Left ventricle myocardium inferior (tissue), 1 donor: ENCODE measurements around the gene LDLRAD4. TPM values are rescaled to one million over a fixed set of nuclear protein-coding genes. Genes with fewer than 3 reads are reported as not detected.
A peak's percentile ranks its signal among the peaks of the same experiment; 100 is the strongest.

Experiments used
- DNase-seq: peaks from one replicate; pipeline ENCODE4 v3.0.0-alpha.2; 2020
- H3K27ac ChIP-seq: fragments of 200-600 bp; replicated peaks from 2 replicates; pipeline ENCODE4 v1.8.0; 2021
- H3K27me3 ChIP-seq: fragments of 200-600 bp; 2 replicates; pipeline ENCODE4 v1.8.0; 2021; ENCODE audit warnings: low read depth
- H3K36me3 ChIP-seq: fragments of 200-600 bp; 2 replicates; pipeline ENCODE4 v1.8.0; 2021
- H3K4me1 ChIP-seq: fragments of 200-600 bp; 2 replicates; pipeline ENCODE4 v1.8.0; 2021
- H3K4me3 ChIP-seq: fragments of 200-600 bp; 2 replicates; pipeline ENCODE4 v1.8.0; 2021; ENCODE audit warnings: mild to moderate bottlenecking, moderate library complexity
- H3K9me3 ChIP-seq: fragments of 200-600 bp; replicated peaks from 2 replicates; pipeline ENCODE4 v1.8.0; 2021
- CTCF ChIP-seq: fragments of 200-600 bp; IDR thresholded peaks from 2 replicates; pipeline ENCODE4 v1.8.0; 2021; ENCODE audit warnings: antibody characterized with exemption, mild to moderate bottlenecking, borderline replicate concordance
- intact Hi-C: fragments of 100-400 bp; cut with micrococcal nuclease; formaldehyde crosslinking; loops from one replicate; pipeline ENCODE4 v1.11.0; 2022
- total RNA-seq: library from RNA; stranded (reverse); fragmentation: NEBNext Ultra II Directional; extraction: Animal tissue kit (Norgen Biotek cat#: 25700); gene quantifications from one replicate; pipeline ENCODE4 v1.2.1, GENCODE V29; 2021
- donor health status: DM: no; HTN: yes; CAD: no; lungs with severe emphysema.

Gene LDLRAD4
- total RNA-seq, 1 donor from 2014 or later: 43.3 TPM

GRCh38 chr18:13613099-13613498 is 394.5 kb downstream of the LDLRAD4 start:
- no peaks in the 10 kb centered on the region for H3K9me3 ChIP-seq
- intact Hi-C loops: no loop called here
- TF ChIP-seq CTCF: no peak
- no peak overlapping the region for H3K4me3 ChIP-seq
- DNase-seq: no peak
- H3K4me1 ChIP-seq: peaks cover 72% of the 10 kb centered on the region
- peak overlapping the region; percentile 90 for H3K27ac ChIP-seq
- H3K36me3 ChIP-seq: no peaks in the 10 kb centered on the region
- no peaks in the 10 kb centered on the region for H3K27me3 ChIP-seq

GRCh38 chr18:13613591-13614501 is 395.3 kb downstream of the LDLRAD4 start:
- H3K27ac ChIP-seq: peak overlapping the region; percentile 88
- no peak for TF ChIP-seq CTCF
- no peaks in the 10 kb centered on the region for H3K27me3 ChIP-seq
- H3K36me3 ChIP-seq: no peaks in the 10 kb centered on the region
- no peak for DNase-seq
- peak overlapping the region; percentile 5 for H3K4me3 ChIP-seq
- intact Hi-C loops: no loop called here
- H3K9me3 ChIP-seq: no peaks in the 10 kb centered on the region
- H3K4me1 ChIP-seq: peaks cover 80% of the 10 kb centered on the region

- TF ChIP-seq CTCF: no peak
- Histone ChIP-seq H3K4me3 (peak overlapping the region; percentile 5), H3K36me3 (no peaks in the 10 kb centered on the region), H3K27ac (peak overlapping the region; percentile 88), H3K4me1 (peaks cover 81% of the 10 kb centered on the region), H3K27me3 (no peaks in the 10 kb centered on the region), H3K9me3 (no peaks in the 10 kb centered on the region)
- intact Hi-C loops: no loop called here
- DNase-seq: no peak
These were observed 396.2 kb downstream of the LDLRAD4 start for GRCh38 chr18:13614641-13615288.

- intact Hi-C loops: no loop called here
- Histone ChIP-seq H3K4me3 (peak overlapping the region; percentile 5), H3K36me3 (no peaks in the 10 kb centered on the region), H3K4me1 (peaks cover 74% of the 10 kb centered on the region), H3K27ac (peak overlapping the region; percentile 88), H3K9me3 (no peaks in the 10 kb centered on the region), H3K27me3 (no peaks in the 10 kb centered on the region)
- TF ChIP-seq CTCF: no peak
- DNase-seq: no peak
These were observed 396.9 kb downstream of the LDLRAD4 start for GRCh38 chr18:13615432-13615861.

DNA sequence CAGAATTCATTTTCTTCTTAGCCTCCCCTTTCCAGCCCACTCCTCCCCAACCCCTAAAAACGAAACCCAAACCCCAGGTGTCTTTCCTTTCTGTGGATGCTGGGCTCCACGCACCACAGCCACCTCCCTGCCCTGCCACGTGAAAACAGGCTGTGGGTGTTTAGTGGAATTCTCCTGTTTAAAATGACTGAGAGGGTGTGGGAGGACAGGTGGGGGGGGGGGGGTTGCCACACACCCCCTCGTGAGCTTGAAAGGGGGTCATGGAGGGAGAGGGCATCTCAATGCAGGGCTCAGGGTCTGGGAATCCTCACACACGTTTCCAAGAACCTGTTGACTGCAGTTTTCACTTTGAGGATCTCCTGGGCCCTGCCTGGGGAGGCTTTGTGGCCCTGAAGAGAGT is 397.5 kb downstream of the LDLRAD4 start:
- no peaks in the 10 kb centered on the region for H3K9me3 ChIP-seq
- DNase-seq: no peak
- TF ChIP-seq CTCF: no peak
- H3K4me1 ChIP-seq: peaks cover 68% of the 10 kb centered on the region
- intact Hi-C loops: no loop called here
- no peak overlapping the region for H3K4me3 ChIP-seq
- peak overlapping the region; percentile 88 for H3K27ac ChIP-seq
- H3K36me3 ChIP-seq: no peaks in the 10 kb centered on the region
- no peaks in the 10 kb centered on the region for H3K27me3 ChIP-seq
